Caco-2 (cell line): ENCODE results near the gene PALM. TPM values are rescaled to one million over a fixed set of nuclear protein-coding genes. Genes with fewer than 3 reads are reported as not detected.

Source experiments
- BruUV-seq: library from RNA; stranded (reverse); fragments of 400-500 nt; replicated peaks from 2 replicates; lab custom pipeline; 2021; lab: Mats Ljungman, UMichigan
- CTCF ChIA-PET: fragments of 300-600 bp; sonication (Branson Sonifier 250); formaldehyde crosslinking; loops from one replicate; lab custom pipeline; 2022; ENCODE audit warnings: antibody characterized with exemption; lab: Charles Lee
- POLR2A ChIA-PET: fragments of 300-600 bp; sonication (Branson Sonifier 250); formaldehyde crosslinking; loops from one replicate; lab custom pipeline; 2022; ENCODE audit warnings: antibody characterized with exemption; lab: Charles Lee
- DNase-seq, 2 experiments: peaks; one replicate each; pipeline versions ENCODE4 v3.0.0 to v3.0.0-alpha.2; 2020 to 2022
- H3K27me3 ChIP-seq: replicated peaks from 2 replicates; pipeline ENCODE4 v1.6.0; 2011; ENCODE audit warnings: low read length; ENCODE audit not compliant: control insufficient read depth, insufficient read depth
- H3K36me3 ChIP-seq: 2 replicates; pipeline ENCODE4 v1.5.1; 2011; ENCODE audit warnings: low read length; ENCODE audit not compliant: control insufficient read depth, insufficient read depth
- H3K4me1 ChIP-seq: fragments of 250-450 bp; sonication (Bioruptor Pico); 2 replicates; pipeline ENCODE4 v1.5.1; 2020; ENCODE audit warnings: mild to moderate bottlenecking
- H3K4me3 ChIP-seq: 2 replicates; pipeline ENCODE4 v1.5.1; 2011; ENCODE audit warnings: low read depth, mild to moderate bottlenecking, control low read depth, low read length
- H3K9me3 ChIP-seq: fragments of 250-450 bp; sonication (Bioruptor Pico); 2 replicates; pipeline ENCODE4 v1.5.1; 2020; ENCODE audit warnings: mild to moderate bottlenecking, moderate library complexity
- H3K27ac Mint-ChIP-seq: one replicate; pipeline ENCODE4 v1.8.0; 2022; ENCODE audit warnings: mixed read lengths; ENCODE audit not compliant: unreplicated experiment
- H3K27me3 Mint-ChIP-seq: one replicate; pipeline ENCODE4 v1.8.0; 2022; ENCODE audit warnings: mixed read lengths; ENCODE audit not compliant: insufficient read depth, unreplicated experiment
- H3K36me3 Mint-ChIP-seq: one replicate; pipeline ENCODE4 v1.8.0; 2022; ENCODE audit warnings: mild to moderate bottlenecking, mixed read lengths; ENCODE audit not compliant: insufficient read depth, unreplicated experiment
- H3K4me1 Mint-ChIP-seq: one replicate; pipeline ENCODE4 v1.8.0; 2022; ENCODE audit warnings: low read depth, mixed read lengths; ENCODE audit not compliant: unreplicated experiment
- H3K4me3 Mint-ChIP-seq: one replicate; pipeline ENCODE4 v1.8.0; 2022; ENCODE audit warnings: mild to moderate bottlenecking, moderate library complexity, mixed read lengths; ENCODE audit not compliant: unreplicated experiment
- H3K9me3 Mint-ChIP-seq: one replicate; pipeline ENCODE4 v1.8.0; 2022; ENCODE audit warnings: mixed read lengths; ENCODE audit not compliant: unreplicated experiment
- intact Hi-C: fragments of 100-400 bp; cut with micrococcal nuclease; formaldehyde crosslinking; loops from one replicate; pipeline ENCODE4 v1.10.0; 2022; ENCODE audit not compliant: unreplicated experiment
- total RNA-seq: library from RNA; stranded (reverse); gene quantifications from 2 replicates; pipeline ENCODE4 v1.2.3, GENCODE V29; 2022
- TF ChIP-seq, protein P1 (sequence below), 2 experiments: fragments of 200-600 bp in 1 of 2; IDR thresholded peaks; 1 replicate in 1 of 2; 2 replicates in 1 of 2; pipeline versions ENCODE4 v1.5.1 to v1.8.0; 2011 to 2022; ENCODE audit warnings: antibody characterized with exemption in 1 of 2, control low read depth in 1 of 2, inconsistent platforms in 1 of 2, low read depth in 1 of 2, low read length in 1 of 2, mild to moderate bottlenecking in 1 of 2, moderate library complexity in 1 of 2; ENCODE audit not compliant: insufficient read depth in 1 of 2, severe bottlenecking in 1 of 2, unreplicated experiment in 1 of 2

Gene PALM
- total RNA-seq, 1 experiment from 2014 or later = 16.1 TPM

DNA sequence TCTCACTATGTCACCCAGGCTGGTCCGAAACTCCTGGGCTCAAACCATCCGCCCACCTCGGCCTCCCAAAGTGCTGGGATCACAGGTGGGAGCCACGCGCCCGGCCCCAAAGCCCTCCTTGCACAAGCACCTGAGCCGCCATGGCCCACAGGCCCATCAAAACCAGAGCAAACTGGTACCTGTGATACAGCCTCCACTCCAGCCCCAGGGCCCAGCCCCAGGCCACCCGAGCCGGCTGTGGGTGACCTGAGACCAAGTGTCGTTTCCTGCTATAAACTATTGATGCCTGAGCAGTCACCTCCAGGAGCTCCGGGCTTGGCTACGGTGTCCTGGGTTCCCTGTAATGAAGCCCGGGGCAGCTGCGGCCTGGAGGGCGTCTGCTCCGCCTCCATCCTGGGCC lies 78.8 kb downstream of the PALM start:
- peaks cover 12% of the 10 kb centered on the region for H3K4me1 Mint-ChIP-seq
- no peak for DNase-seq
- ChIA-PET POLR2A (no interaction called here), CTCF (no interaction called here)
- H3K4me3 ChIP-seq = no peak overlapping the region
- H3K36me3 Mint-ChIP-seq = peaks cover 88% of the 10 kb centered on the region
- H3K9me3 ChIP-seq = no peaks in the 10 kb centered on the region
- TF ChIP-seq, protein P1, sequence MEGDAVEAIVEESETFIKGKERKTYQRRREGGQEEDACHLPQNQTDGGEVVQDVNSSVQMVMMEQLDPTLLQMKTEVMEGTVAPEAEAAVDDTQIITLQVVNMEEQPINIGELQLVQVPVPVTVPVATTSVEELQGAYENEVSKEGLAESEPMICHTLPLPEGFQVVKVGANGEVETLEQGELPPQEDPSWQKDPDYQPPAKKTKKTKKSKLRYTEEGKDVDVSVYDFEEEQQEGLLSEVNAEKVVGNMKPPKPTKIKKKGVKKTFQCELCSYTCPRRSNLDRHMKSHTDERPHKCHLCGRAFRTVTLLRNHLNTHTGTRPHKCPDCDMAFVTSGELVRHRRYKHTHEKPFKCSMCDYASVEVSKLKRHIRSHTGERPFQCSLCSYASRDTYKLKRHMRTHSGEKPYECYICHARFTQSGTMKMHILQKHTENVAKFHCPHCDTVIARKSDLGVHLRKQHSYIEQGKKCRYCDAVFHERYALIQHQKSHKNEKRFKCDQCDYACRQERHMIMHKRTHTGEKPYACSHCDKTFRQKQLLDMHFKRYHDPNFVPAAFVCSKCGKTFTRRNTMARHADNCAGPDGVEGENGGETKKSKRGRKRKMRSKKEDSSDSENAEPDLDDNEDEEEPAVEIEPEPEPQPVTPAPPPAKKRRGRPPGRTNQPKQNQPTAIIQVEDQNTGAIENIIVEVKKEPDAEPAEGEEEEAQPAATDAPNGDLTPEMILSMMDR (IDR thresholded peaks at IDR 0.05; ENCODE audit: insufficient read depth in 1 of 2, low read depth in 1 of 2, low read length in 1 of 2, severe bottlenecking in 1 of 2, unreplicated experiment in 1 of 2) = no peak
- H3K36me3 ChIP-seq = no peaks in the 10 kb centered on the region; the same call in 1 of the 2 replicates
- intact Hi-C loops = no loop called here
- H3K4me1 ChIP-seq = peaks cover 5% of the 10 kb centered on the region; the same call in 1 of the 2 replicates
- H3K9me3 Mint-ChIP-seq = no peaks in the 10 kb centered on the region
- H3K27me3 Mint-ChIP-seq = no peaks in the 10 kb centered on the region
- H3K4me3 Mint-ChIP-seq = no peak overlapping the region
- no peak overlapping the region for H3K27ac Mint-ChIP-seq
- H3K27me3 ChIP-seq = no peaks in the 10 kb centered on the region
- no TSS peak for BruUV-seq

DNA sequence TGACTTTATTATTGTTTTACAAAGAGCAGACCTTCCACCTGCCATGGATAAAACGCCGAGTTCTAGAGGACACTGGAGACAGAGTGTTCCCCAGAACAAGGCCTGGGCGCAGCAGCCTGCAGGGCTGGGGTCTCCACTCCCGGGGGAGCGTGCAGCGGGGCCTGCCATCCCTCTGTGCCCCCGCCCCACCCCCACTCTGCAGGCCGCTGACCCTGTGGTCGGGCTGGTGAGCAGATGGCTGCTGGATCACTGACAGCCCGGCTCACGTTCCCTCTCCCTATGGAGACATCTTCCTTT lies 79.9 kb downstream of the PALM start:
- Histone ChIP-seq H3K27me3 (no peaks in the 10 kb centered on the region), H3K4me1 (peaks cover 5% of the 10 kb centered on the region; the same call in 1 of the 2 replicates), H3K4me3 (no peak overlapping the region), H3K9me3 (no peaks in the 10 kb centered on the region), H3K36me3 (no peaks in the 10 kb centered on the region; the same call in 1 of the 2 replicates)
- peaks cover 12% of the 10 kb centered on the region for H3K4me1 Mint-ChIP-seq
- H3K9me3 Mint-ChIP-seq = no peaks in the 10 kb centered on the region
- no peak overlapping the region for H3K4me3 Mint-ChIP-seq
- no peaks in the 10 kb centered on the region for H3K27me3 Mint-ChIP-seq
- peaks cover 88% of the 10 kb centered on the region for H3K36me3 Mint-ChIP-seq
- TF ChIP-seq, protein P1 (IDR thresholded peaks at IDR 0.05; ENCODE audit: insufficient read depth in 1 of 2, low read depth in 1 of 2, low read length in 1 of 2, severe bottlenecking in 1 of 2, unreplicated experiment in 1 of 2) = no peak
- no peak for DNase-seq
- intact Hi-C loops = no loop called here
- no TSS peak for BruUV-seq
- CTCF ChIA-PET = no interaction called here
- H3K27ac Mint-ChIP-seq = peak overlapping the region; percentile 71
- POLR2A ChIA-PET = no interaction called here

DNA sequence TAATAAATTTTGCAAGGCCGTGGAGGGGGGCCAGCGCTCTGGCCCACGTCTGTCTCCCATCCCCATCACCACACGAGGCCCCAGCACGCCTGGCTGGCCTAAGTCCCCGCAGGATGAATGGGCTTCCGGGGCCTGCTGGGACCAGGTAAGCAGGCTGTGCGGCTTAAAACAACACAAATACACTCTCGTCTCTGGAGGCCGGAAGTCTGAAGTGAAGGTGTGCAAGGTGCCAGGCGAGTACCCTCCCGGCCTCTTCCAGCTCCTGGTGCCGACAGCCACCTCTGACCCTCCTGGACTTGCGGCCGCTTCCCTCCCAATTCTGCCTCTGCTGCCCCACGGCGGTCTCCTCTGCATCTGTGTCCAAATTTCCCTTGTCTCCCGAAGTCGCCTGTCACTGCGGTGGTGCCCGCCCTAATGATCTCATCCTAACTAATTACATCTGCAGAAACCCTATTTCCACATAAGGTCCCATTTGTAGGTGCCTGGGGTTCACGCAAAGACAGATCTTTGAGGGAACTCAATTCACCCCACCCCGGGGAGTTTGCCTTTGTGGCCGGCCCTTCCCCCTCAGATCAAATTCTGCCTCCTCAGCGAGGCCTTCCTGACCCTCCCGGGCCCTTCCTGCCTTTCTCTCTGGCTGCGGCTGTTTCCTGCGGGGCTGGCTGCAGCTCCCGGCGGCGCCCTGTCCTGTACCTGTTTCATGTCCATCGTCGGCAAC lies 80.4 kb downstream of the PALM start:
- intact Hi-C loops = no loop called here
- no peaks in the 10 kb centered on the region for H3K27me3 ChIP-seq
- POLR2A ChIA-PET = no interaction called here
- BruUV-seq = no TSS peak
- Mint-ChIP-seq H3K9me3 (no peaks in the 10 kb centered on the region), H3K27ac (peak overlapping the region; percentile 71), H3K27me3 (no peaks in the 10 kb centered on the region), H3K4me3 (no peak overlapping the region), H3K36me3 (peaks cover 88% of the 10 kb centered on the region), H3K4me1 (peaks cover 12% of the 10 kb centered on the region)
- H3K36me3 ChIP-seq = no peaks in the 10 kb centered on the region; the same call in 1 of the 2 replicates
- H3K9me3 ChIP-seq = no peaks in the 10 kb centered on the region
- CTCF ChIA-PET = no interaction called here
- DNase-seq = no peak
- H3K4me3 ChIP-seq = no peak overlapping the region
- TF ChIP-seq, protein P1 (IDR thresholded peaks at IDR 0.05; ENCODE audit: insufficient read depth in 1 of 2, low read depth in 1 of 2, low read length in 1 of 2, severe bottlenecking in 1 of 2, unreplicated experiment in 1 of 2) = no peak
- H3K4me1 ChIP-seq = peaks cover 5% of the 10 kb centered on the region; the same call in 1 of the 2 replicates
